Stimulated activated naive CD8-positive, alpha-beta T cell treated with anti-CD3 and anti-CD28 coated beads, Interleukin-15, Interleukin-2, amounts not matched to agents 100 U/mL and 50 U/mL, for 24 hours (primary cell): ENCODE results near the gene CTBP2.
"Not testable (repeated sequence)": the region's sequence is repeated elsewhere in the genome, so short reads cannot be mapped to it uniquely, and the experiment has no call there.

Experiments used
- ATAC-seq: fragments of 150-1000 bp; cut with Tn5 transposase; one replicate; pipeline ENCODE4 v1.10.0; 2021
- DNase-seq: peaks from one replicate; pipeline ENCODE4 v3.0.0; 2021

CTBP2 gene

DNA sequence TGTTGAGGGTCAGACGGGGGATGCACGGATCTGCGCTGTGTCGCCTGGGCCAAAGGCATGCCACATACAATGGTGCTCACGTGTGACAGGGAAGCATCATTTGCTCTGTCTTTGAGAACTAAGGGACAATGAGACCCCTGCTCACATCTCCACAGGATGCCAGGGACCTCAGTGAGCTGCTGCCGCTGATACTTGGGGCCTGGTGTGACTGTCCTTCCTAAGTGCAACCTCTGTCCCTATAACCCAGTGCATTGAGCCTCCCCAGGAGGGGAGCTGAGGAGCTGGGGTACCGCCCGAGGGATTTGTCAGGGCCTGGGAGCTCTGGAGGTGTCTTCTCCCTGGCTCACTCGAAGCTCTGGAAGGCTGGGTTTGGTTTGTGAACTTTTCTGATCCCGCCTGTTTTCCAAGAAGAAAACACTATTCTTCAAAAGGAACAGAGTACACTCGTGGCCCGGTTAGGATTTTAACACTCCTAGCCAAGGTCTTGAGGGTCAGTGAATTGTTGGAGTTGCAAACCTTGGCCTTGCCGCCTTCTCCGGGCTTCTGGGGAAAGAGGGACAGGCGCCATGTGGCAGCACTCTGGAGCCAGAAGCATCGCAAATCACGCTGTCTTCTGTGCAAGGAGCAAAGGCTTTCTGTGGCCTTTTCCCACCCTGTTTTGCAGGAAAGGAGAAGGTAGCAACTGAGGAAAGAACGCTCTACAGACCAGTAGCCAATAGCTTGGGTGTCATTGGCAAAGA, 26.2 kb upstream of the CTBP2 start:
- no peak for DNase-seq
- no peak for ATAC-seq

DNA sequence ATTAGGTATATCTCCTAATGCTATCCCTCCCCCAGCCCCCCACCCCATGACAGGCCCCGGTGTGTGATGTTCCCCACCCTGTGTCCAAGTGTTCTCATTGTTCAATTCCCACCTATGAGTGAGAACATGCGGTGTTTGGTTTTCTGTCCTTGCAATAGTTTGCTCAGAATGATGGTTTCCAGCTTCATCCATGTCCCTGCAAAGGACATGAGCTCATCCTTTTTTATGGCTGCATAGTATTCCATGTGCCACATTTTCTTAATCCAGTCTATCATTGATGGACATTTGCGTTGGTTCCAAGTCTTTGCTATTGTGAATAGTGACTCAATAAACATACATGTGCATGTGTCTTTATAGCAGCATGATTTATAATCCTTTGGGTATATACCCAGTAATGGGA, 18.7 kb upstream of the CTBP2 start:
- not testable (repeated sequence) for DNase-seq, ATAC-seq

DNA sequence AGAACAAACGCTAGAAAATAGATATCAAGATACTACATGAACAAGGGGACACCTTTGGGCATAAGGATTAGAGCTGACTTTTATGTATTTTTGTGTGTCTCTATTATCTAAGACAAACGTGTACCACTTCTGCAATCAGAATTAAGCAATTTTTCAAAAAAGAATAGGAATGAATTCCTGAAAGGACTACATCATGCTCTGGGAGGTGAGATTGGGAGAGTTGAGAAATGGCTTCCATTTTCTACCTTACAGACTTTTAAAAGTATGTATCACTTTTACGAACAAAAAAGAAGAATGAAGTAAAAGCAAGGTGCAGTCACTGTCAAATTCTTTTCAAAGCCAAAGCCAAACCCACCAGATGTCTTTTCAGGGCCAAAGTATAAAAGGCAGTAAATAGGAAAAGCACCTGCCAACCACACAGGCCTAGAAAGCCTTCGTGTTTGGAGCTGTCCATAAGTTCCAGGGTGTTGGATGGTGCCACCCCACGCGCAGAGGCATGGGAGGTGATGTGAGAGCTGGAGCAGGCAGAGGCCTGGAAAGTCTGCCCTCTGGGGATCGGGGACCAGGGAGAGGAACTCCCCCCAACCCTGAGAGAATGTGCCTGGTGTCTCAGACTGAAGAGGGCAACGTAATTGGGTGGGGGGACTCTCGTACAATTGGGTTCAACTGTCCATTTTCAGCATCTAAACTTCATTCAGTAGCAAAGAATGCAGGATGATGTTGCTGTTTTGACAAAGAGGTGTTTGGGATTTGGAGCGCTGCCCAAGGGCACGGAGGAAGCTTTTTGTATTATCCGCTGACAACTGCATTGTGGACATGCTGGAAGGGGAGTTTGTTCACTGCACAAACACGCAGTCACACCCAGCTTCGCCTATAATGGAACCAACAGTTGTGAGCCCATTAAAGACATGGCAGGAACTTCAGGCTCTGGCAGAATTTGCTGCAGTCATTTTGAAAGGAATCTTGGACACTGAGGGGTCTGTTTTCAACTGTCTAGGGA, 17.6 kb upstream of the CTBP2 start:
- DNase-seq (no peak), ATAC-seq (no peak)

DNA sequence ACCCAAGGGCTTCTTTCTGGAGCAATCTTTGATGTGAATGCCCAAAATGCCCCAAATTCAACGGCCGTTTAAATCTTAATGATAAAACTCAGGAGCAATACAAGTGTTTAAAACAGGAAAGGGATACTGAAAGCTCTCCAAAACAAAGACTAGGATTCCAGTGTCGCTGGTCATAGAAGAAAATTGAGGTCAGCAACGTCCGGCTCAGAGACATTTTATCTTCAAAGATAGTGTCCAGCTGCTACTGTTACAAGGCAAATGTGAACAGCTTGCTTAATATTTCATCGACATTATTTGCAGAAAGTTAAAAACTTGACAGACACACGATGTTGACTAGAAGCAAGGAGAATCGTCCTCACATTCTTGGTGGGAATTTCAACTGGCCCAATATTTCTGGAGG, 15.4 kb upstream of the CTBP2 start:
- DNase-seq (no peak), ATAC-seq (no peak)

DNA sequence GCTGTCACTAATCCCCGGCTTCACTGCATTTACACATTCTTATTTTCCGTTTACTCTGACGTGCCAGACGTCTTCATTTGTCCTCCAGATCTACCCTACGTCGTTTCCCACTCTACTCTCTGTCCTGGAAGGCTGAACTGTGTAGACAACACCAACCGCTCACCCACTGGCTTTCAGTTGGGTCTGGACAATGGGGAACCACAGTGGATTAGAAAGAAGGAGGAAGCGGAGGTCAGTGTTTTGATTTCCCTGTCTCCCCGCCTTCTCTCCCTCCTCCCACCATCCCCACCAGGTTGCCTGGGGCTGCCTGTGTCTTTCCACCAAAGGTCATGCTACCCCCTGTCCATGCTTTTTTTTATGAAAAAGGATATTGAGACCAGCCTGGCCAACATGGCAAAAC, 14.0 kb upstream of the CTBP2 start:
- no peak for DNase-seq
- ATAC-seq: no peak

DNA sequence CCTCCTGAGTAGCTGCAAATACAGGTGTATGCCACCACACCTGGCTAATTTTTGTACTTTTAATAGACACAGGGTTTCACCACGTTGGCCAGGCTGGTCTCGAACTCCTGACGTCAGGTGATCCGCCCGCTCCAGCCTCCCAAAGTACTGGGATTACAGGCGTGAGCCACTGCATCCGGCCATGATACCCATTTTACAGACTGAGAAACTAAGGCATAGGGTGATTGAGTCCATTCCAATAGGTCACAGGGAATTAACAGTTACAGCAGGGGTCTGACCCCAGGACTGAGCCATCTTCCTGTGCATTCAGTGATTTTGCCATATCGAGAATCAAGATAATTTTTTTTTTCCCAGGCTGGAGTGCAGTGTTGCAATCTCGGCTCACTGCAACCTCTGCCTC, 12.3 kb upstream of the CTBP2 start:
- ATAC-seq (no peak), DNase-seq (no peak)

DNA sequence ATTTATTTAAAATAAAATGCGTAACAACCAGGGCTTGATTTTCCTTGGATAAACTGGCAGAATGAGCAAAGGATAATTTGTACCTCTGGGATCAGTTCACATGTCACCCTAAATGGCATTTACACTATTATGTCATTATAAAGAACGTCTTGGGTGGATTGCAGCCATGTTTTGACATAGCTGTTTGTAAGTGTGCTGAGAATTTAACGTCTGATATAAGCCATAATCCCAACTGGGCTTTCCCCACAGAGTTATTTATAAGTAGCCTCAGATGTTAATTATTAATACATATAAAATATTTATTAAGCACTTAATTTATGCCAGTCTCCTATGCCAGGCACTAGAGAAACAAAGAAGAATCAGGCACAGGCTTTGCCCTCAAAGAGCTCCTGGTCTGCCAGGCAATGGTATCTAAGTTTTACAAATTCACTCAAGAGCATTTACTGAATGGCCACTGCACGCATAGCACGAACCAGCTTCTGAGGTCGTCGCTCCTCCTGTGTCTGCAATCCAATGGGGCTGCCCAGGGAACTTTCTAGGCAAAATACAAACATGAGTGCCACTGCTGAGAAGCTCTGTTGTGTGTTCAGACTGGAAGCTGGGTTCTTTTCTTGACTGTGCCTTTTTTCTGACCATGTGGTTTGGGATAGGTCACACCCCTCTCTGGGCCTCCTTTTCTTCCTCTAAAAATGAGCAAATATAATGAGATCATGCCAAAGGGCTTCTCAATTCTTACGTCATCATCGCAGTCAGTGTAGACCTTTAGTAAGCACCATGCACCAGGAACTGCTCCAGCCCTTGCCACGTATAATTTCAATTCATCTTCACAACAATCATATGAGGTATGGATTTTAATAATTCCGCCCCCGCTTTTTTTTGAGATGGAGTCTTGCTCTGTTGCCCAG, 11.3 kb upstream of the CTBP2 start:
- DNase-seq (no peak), ATAC-seq (no peak)

DNA sequence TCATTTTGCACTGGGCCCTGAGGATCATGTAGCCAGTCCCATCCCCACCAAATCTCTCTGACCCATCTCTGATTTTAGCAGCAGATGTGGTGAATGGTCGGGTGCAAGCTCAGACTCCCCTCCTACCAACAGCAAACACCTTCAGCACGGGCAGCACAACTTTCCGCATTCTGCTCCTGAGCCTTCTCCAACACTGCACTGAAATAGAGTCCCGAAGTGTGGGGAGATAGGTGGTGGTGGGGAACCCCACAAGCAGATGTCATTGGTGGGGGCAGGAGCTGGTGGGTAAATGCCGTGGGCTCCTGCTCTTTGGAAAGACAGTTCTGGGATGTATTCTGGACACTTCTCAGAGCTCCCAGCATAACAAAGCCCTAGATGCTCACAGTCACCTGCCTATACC, 9.6 kb upstream of the CTBP2 start:
- DNase-seq: no peak
- ATAC-seq: no peak

DNA sequence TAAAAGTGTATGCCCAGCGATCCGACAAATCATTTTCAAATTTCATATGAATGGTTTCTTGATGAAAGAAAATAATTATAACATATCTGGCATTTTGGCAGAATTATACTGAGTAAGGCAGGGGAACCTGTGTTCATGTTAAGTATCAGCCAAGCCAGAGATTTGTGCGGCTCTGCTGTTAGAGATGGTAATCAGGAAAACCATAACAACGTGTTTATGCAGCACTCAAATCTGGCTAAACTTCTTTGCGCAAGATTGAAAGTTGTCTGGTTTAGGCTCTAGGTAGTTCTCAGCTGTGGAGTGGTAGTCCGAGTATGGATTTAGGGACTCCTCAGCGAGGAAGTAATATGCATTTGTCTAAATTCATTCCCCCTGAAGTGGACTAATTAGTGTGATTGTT, 8.9 kb upstream of the CTBP2 start:
- DNase-seq: no peak
- no peak for ATAC-seq

DNA sequence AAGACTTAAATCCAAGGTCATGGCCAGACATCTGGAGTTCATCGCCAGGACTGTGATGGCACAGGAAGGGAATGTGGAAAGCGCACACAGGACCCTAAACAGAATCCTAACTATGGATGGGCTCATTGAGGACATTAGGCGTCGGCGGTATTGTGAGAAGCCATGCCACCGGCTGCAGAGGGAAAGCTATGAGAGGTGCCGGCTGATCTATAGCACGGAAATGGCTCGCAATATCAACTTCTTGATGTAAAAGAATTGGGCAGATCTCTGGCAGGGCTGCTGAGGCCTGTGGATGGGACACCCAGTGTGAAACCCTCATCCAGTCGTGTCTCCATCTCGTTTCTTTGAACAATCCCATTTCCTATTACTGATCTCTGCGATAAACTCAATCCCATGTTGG, 6.3 kb upstream of the CTBP2 start:
- ATAC-seq: no peak
- DNase-seq: no peak

DNA sequence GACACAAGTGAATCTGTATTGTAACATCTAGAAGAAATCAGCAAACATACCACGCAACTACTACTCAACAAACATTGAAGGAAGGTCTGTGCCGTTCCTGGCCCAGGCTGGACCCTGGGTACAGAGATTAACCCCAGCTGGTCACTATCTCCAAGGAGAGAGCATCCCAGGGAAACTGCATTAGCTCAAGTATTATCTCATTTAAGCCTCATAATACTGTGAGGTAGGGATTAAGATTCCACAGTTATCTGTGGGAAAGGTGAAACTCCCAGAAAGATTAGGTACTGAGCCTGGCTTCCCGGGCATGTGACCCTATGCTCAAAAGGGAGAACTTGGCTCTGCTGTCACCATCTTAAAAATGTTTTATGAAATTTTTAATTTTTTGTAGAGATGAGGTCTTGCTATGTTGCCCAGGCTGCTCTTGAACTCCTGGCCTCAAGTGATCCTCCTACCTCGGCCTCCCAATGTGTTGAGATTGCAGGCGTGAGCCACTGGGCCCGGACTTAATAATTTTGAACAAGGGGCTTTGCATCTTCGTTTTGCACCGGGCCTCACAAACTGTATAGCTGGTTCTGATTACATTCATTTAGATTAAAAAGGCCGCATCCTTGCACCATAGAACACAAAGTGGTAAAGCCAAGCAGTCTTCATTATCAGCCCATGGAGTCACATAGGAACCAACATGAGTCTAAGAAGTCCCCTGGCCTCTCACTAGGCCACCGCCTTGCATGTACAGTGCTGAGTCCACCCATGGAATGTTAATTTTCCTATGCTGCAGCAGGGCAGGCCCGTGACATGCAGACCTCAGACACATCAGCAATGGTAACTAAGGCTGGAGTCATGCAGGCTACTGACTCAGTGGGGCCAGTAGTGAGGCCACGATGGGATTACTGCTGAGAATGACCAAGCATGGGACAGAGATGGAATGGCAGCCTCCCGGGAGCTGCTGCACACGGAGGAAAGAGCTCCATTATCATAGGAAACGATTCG, 5.5 kb upstream of the CTBP2 start:
- DNase-seq: no peak
- ATAC-seq: no peak

DNA sequence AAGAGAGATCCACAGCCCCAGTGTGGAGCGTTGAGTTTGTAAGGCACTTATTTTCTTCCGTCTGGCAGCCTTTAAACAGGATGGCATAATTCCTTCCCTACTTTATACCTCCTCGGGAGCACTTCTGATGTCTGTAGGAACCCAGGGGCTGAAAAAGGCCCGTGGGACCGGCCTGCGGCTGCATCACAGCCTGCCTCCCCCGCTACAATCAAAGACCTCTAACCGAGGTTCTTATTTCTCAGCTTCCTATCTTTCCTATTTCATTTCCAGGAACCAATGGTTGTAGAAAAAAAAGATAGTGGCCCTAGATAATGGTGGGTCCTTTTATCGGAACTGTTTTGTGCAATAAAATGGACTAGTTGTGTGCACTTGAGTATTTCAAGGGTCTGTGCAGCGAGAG, 4.1 kb upstream of the CTBP2 start:
- no peak for DNase-seq

DNA sequence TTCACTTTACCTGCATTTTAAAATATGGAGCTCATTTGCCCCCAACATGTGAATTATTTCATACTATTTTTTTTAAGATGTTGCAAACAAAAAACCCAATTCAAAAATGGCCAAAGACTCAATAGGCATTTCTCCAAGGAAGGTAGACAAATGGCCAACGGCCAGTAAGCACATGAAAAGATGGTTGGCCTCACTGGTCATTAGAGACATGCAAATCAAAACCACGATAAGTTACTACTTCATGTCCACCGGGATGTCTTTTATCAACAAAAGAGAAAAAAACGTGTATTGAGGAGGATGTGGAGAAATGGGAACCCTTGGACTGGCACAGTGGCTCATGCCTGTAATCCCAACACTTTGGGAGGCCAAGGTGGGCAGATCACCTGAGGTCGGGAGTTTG, 3.4 kb upstream of the CTBP2 start:
- ATAC-seq (no peak), DNase-seq (no peak)

More for the DNA sequence above, 4.1 kb upstream of the CTBP2 start:
- no peak for ATAC-seq

DNA sequence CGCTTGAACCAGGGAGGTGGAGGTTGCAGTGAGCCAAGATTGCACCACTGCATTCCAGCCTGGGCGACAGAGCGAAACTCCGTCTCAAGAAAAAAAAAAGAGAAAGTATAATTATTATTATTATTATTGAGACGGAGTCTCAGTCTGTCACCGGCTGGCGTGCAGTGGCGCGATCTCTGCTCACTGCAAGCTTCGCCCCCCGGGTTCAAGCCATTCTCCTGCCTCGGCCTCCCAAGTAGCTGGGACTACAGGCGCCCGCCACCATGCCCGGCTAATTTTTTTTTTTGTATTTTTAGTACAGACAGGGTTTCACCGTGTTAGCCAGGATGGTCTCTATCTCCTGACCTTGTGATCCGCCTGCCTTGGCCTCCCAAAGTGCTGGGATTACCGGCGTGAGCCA, 2.9 kb upstream of the CTBP2 start:
- ATAC-seq, DNase-seq: not testable (repeated sequence)

DNA sequence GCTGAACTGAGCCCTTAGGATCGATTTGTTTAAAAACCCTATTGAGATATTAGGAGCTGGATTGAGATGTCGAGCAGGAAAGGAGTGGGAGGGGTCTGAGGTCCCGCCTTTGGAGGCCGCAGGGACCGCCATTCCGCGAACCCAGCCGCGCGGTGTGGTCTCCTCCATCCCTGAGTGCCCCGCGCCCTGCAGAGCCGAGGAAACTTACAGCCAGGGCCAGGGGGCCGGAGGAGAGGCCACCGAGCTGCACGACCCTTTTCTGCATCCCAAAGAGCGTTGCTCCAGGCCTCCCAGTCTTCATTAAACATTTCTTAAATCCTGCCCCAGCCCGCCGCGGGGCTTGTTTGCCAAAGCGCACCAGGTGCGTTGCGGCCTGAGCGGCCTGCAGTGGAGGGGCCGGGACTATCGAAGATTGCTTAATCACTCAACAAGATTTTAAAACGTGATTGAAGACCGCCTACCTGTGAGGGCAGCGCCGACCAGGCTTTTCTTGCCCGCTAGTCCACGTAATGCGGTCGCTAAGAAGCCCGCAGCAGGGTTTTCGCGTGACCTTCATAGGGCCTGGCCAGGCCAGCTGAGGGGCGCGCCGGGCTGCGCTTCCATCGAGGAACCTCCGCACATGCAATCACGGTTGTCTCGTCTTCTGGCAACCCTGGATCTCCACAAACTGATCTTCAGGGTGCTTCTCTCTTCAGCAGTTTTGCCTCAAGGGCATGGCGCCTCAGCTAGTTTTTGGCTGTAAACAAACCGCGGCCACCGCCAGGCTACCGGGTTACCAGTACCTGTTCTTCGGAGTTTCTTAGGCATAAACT, 2.0 kb upstream of the CTBP2 start:
- no peak for ATAC-seq
- no peak for DNase-seq

DNA sequence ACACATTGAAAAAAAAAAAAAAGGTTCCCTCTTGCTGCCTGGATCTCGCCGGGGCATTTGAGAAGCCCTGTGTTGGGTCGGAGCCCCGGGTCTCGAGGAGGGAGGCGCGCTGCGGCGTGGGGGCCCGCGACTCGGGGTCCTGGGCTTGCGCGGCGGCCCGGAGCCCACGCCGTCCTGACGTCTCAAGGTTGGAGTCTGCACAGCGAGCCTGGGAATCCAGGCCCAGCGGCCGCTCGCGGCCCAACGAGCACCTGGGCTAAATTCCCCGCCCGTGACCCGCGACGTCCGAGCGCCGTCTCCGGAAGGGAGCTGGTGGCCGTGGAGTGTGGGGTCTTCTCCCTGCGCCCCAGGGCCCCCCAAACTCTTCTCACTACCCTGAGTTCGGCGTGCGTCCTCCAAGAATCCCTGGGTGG, 1.4 kb upstream of the CTBP2 start:
- ATAC-seq: no peak
- DNase-seq: no peak

DNA sequence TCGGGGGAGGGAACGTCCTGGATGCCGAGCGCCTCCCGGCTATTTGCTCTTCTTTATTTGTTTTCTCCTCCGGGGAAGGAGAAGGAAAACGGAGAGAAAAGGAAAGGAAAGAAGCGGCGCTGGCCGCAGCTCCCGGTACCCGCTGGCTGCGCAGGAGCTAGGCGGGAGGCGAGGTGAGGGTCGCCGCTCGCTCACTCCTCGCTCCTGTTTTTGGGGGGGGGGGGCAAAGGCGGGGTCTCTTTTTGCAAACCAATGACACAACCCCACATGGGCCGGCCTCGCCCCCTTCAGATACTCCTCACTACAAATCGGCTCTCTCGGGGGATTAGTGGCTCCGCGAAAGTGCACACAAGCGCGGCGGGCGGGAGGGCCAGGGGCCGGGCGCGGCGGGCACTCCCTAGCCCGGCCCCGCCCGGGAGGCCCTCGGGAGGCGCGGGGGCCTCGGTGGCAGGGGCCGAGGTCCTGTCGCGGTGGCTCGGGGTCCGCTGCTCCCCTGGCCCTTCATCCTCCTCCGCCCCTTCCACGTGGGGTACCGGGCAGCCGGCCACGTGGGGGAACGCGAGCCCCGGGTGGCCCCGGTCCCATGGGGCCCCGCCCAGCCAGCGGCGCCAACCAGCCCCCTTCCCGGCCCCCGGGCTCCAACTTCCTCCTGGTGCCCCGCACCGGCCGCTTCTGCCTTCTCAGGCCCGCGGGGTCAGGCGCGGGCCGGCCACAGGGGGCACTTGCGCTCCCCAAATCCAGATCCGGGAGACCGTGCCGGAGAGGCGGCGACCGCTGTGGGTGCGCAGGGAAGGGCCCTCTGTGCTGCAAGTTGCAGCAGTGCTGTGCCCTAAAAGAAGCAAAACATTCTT, 718 bp upstream of the CTBP2 start:
- DNase-seq: peak; percentile 41
- peak; percentile 33 for ATAC-seq

DNA sequence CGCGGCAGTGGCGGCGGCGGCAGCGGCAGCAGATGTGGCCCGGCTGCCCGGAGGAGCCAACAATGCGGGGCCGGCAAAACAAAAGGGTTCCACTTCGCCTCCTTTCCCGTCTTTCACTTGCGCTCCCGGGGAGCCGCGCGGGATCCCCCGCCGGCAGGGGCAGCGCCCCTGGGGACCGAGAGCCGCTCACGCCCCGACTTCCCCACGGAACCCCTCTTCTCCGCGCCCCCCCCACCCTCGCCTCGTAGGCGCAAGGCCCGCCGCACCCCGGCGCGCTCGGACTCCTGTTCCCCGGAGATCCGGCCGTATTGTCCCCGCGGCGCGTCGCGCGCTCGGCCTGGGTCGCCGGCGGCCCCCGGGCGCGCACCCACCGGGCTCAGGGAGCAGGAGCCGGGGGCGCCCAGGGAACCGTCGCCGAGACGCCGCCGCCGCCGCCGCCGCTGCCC, 854 bp downstream of the CTBP2 start:
- peak; percentile 17 for DNase-seq
- no peak for ATAC-seq
